Panc1 (cell line): ENCODE results near the gene UCHL3. TPM values are rescaled to one million over a fixed set of nuclear protein-coding genes. Genes with fewer than 3 reads are reported as not detected.

Experiments
- ATAC-seq: fragments of 200-7000 bp; cut with Tn5 transposase; 2 replicates; pipeline ENCODE4 v1.9.1; 2020; ENCODE audit warnings: mild to moderate bottlenecking, moderate library complexity
- BruUV-seq: library from RNA; stranded (reverse); fragments of 400-500 nt; replicated peaks from 2 replicates; lab custom pipeline; 2021; lab: Mats Ljungman, UMichigan
- CTCF ChIA-PET: fragments of 300-600 bp; sonication (Branson Sonifier 250); formaldehyde crosslinking; loops from one replicate; lab custom pipeline; 2022; ENCODE audit warnings: antibody characterized with exemption; lab: Charles Lee
- POLR2A ChIA-PET: fragments of 300-600 bp; sonication (Branson Sonifier 250); formaldehyde crosslinking; loops from one replicate; lab custom pipeline; 2022; ENCODE audit warnings: antibody characterized with exemption; lab: Charles Lee
- DNase-seq: peaks from one replicate; pipeline ENCODE4 v3.0.0-alpha.2; 2010; ENCODE audit warnings: low read depth, low spot score
- H3K27ac ChIP-seq: 2 replicates; pipeline ENCODE4 v1.5.1; 2011; ENCODE audit warnings: mild to moderate bottlenecking, low read length, inconsistent platforms
- H3K27me3 ChIP-seq: fragments of 200-500 bp; sonication (Bioruptor generic); 2 replicates; pipeline ENCODE4 v1.6.0; 2014; ENCODE audit warnings: low read length, inconsistent platforms; ENCODE audit not compliant: control insufficient read depth, insufficient read depth
- H3K36me3 ChIP-seq: fragments of 200-500 bp; sonication (Bioruptor generic); 2 replicates; pipeline ENCODE4 v1.5.1; 2014; ENCODE audit warnings: inconsistent platforms, mild to moderate bottlenecking, low read length, moderate library complexity; ENCODE audit not compliant: control insufficient read depth, insufficient read depth
- H3K4me1 ChIP-seq: 2 replicates; pipeline ENCODE4 v1.5.1; 2011; ENCODE audit warnings: inconsistent platforms, mild to moderate bottlenecking, low read length, moderate library complexity; ENCODE audit not compliant: control insufficient read depth, insufficient read depth
- H3K4me3 ChIP-seq, 2 experiments: 2 replicates each; pipeline ENCODE4 v1.5.1; 2011 to 2012; ENCODE audit warnings: low read depth in 2 of 2, low read length in 2 of 2, mild to moderate bottlenecking in 2 of 2, inconsistent platforms in 1 of 2, moderate library complexity in 1 of 2
- H3K9me3 ChIP-seq: fragments of 200-500 bp; sonication (Bioruptor generic); 2 replicates; pipeline ENCODE4 v1.5.1; 2014; ENCODE audit warnings: low read depth, mild to moderate bottlenecking, inconsistent platforms, low read length, moderate library complexity; ENCODE audit not compliant: control insufficient read depth, insufficient read depth
- POLR2AphosphoS5 ChIP-seq: IDR thresholded peaks from 2 replicates; pipeline ENCODE4 v1.6.1; 2012; ENCODE audit warnings: mild to moderate bottlenecking, low read depth, low read length, moderate library complexity
- REST ChIP-seq, 2 experiments: IDR thresholded peaks; 2 replicates each; pipeline ENCODE4 v1.6.1; 2011 to 2012; ENCODE audit warnings: low read depth in 2 of 2, control low read depth in 1 of 2, low read length in 1 of 2, mild to moderate bottlenecking in 1 of 2, moderate library complexity in 1 of 2; ENCODE audit not compliant: insufficient read depth in 1 of 2
- SIN3A ChIP-seq: IDR thresholded peaks from 2 replicates; pipeline ENCODE4 v1.6.1; 2012; ENCODE audit warnings: low read depth, mild to moderate bottlenecking, low read length, moderate library complexity, borderline replicate concordance; ENCODE audit not compliant: insufficient read depth
- TCF7L2 ChIP-seq: IDR thresholded peaks from 2 replicates; pipeline ENCODE4 v1.6.1; 2011; ENCODE audit warnings: mild to moderate bottlenecking, low read depth, low read length, inconsistent platforms
- in situ Hi-C: cut with HindIII; loops from 2 replicates; pipeline ENCODE4 v1.10.0; 2016; ENCODE audit warnings: low sequenced_read_pairs, low pct_unique_long_range_greater_than_20kb
- intact Hi-C: fragments of 100-400 bp; cut with micrococcal nuclease; formaldehyde crosslinking; loops from one replicate; pipeline ENCODE4 v1.10.0; 2022; ENCODE audit not compliant: unreplicated experiment
- total RNA-seq: library from RNA; stranded (reverse); gene quantifications from one replicate; pipeline ENCODE4 v1.2.1, GENCODE V29; 2021; ENCODE audit not compliant: unreplicated experiment
- TF ChIP-seq, protein P1 (sequence below): fragments of 450-650 bp; IDR thresholded peaks from 2 replicates; pipeline ENCODE4 v1.5.1; 2017; ENCODE audit warnings: mild to moderate bottlenecking

The UCHL3 gene
- total RNA-seq, 1 experiment from 2014 or later: 29.3 TPM

- Histone ChIP-seq H3K36me3 (peaks cover 7% of the 10 kb centered on the region), H3K27me3 (no peaks in the 10 kb centered on the region), H3K4me1 (peaks cover 6% of the 10 kb centered on the region; the same call in 1 of the 2 replicates), H3K4me3 (no peak overlapping the region), H3K9me3 (no peaks in the 10 kb centered on the region), H3K27ac (no peak overlapping the region)
- no peak for TF ChIP-seq POLR2AphosphoS5
- TF ChIP-seq, protein P1, sequence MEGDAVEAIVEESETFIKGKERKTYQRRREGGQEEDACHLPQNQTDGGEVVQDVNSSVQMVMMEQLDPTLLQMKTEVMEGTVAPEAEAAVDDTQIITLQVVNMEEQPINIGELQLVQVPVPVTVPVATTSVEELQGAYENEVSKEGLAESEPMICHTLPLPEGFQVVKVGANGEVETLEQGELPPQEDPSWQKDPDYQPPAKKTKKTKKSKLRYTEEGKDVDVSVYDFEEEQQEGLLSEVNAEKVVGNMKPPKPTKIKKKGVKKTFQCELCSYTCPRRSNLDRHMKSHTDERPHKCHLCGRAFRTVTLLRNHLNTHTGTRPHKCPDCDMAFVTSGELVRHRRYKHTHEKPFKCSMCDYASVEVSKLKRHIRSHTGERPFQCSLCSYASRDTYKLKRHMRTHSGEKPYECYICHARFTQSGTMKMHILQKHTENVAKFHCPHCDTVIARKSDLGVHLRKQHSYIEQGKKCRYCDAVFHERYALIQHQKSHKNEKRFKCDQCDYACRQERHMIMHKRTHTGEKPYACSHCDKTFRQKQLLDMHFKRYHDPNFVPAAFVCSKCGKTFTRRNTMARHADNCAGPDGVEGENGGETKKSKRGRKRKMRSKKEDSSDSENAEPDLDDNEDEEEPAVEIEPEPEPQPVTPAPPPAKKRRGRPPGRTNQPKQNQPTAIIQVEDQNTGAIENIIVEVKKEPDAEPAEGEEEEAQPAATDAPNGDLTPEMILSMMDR: no peak
- TF ChIP-seq SIN3A: no peak
- no peak for TF ChIP-seq REST (IDR thresholded peaks at IDR 0.05; ENCODE audit: insufficient read depth in 1 of 2, low read depth in 2 of 2, low read length in 1 of 2)
- DNase-seq: no peak
- ChIA-PET POLR2A (no interaction called here), CTCF (no interaction called here)
- no TSS peak for BruUV-seq
- intact Hi-C loops (loop anchor here (10.0 kb wide), 1 partner anchor 56 kb away; the partner anchor contains the start of gene TBC1D4), in situ Hi-C loops (no loop called here)
- no peak for ATAC-seq
Measured at GRCh38 chr13:75541287-75541686, 8.3 kb upstream of the UCHL3 start.

GRCh38 chr13:75541961-75542360 lies 7.6 kb upstream of the UCHL3 start:
- TF ChIP-seq REST (IDR thresholded peaks at IDR 0.05; ENCODE audit: insufficient read depth in 1 of 2, low read depth in 2 of 2, low read length in 1 of 2) (no peak), SIN3A (no peak), TCF7L2 (no peak), POLR2AphosphoS5 (no peak)
- TF ChIP-seq, protein P1: no peak
- DNase-seq (no peak), ATAC-seq (no peak)
- no peaks in the 10 kb centered on the region for H3K9me3 ChIP-seq
- BruUV-seq: no TSS peak
- no peaks in the 10 kb centered on the region for H3K27me3 ChIP-seq
- ChIA-PET CTCF (no interaction called here), POLR2A (no interaction called here)
- intact Hi-C loops (loop anchor here (10.0 kb wide), 1 partner anchor 57 kb away; the partner anchor contains the start of gene TBC1D4), in situ Hi-C loops (no loop called here)
- H3K27ac ChIP-seq: no peak overlapping the region
- H3K4me3 ChIP-seq: no peak overlapping the region
- H3K4me1 ChIP-seq: no peaks in the 10 kb centered on the region; the same call in 1 of the 2 replicates
- peaks cover 2% of the 10 kb centered on the region; the same call in 1 of the 2 replicates for H3K36me3 ChIP-seq
